K562 (cell line): Measurements from ENCODE around the gene CSNK1A1. TPM values are rescaled to one million over a fixed set of nuclear protein-coding genes. Genes with fewer than 3 reads are reported as not detected.

Source experiments
- CSDE1 ChIP-seq, 2 experiments: fragments of 450-650 bp; IDR thresholded peaks; 2 replicates each; pipeline ENCODE4 v1.6.1; 2016; ENCODE audit warnings: mild to moderate bottlenecking in 1 of 2
- HNRNPUL1 ChIP-seq: fragments of 200-400 bp; formaldehyde crosslinking; IDR thresholded peaks from 2 replicates; pipeline ENCODE4 v1.6.1; 2017; ENCODE audit warnings: low read length
- KAT7 ChIP-seq: sonication (generic); formaldehyde crosslinking; IDR thresholded peaks from 2 replicates; pipeline ENCODE4 v1.8.0; 2022; ENCODE audit warnings: missing genetic modification reagents, mild to moderate bottlenecking, borderline replicate concordance
- MYC ChIP-seq, 2 experiments: fragments of 250-450 bp in 1 of 2; sonication (Bioruptor Pico) in 1 of 2; IDR thresholded peaks; 2 replicates each; pipeline versions ENCODE4 v1.5.1 to v1.6.1; 2012 to 2021; ENCODE audit warnings: low read depth in 2 of 2, borderline replicate concordance in 1 of 2, improper control_type of control experiment in 1 of 2, low read length in 1 of 2, mild to moderate bottlenecking in 1 of 2, moderate library complexity in 1 of 2
- NBN ChIP-seq: fragments of 450-650 bp; IDR thresholded peaks from 2 replicates; pipeline ENCODE4 v1.6.1; 2016; ENCODE audit warnings: low read depth, mild to moderate bottlenecking
- NCOA6 ChIP-seq: fragments of 450-650 bp; IDR thresholded peaks from 2 replicates; pipeline ENCODE4 v1.6.1; 2017; ENCODE audit warnings: mild to moderate bottlenecking
- NR3C1 ChIP-seq: sonication (generic); formaldehyde crosslinking; IDR thresholded peaks from 2 replicates; pipeline ENCODE4 v1.8.1; 2022; ENCODE audit warnings: missing genetic modification reagents
- PTRF ChIP-seq: fragments of 450-650 bp; IDR thresholded peaks from 2 replicates; pipeline ENCODE4 v1.6.1; 2016; ENCODE audit warnings: mild to moderate bottlenecking, missing genetic modification characterization, missing compliant biosample characterization
- RNF2 ChIP-seq: sonication (generic); IDR thresholded peaks from 2 replicates; pipeline ENCODE4 v1.6.1; 2016
- SMAD2 ChIP-seq: fragments of 150-350 bp; IDR thresholded peaks from 2 replicates; pipeline ENCODE4 v1.6.1; 2014; ENCODE audit warnings: low read depth, mild to moderate bottlenecking, low read length
- TBL1XR1 ChIP-seq, 2 experiments: IDR thresholded peaks; 2 replicates each; pipeline ENCODE4 v1.6.1; 2012; ENCODE audit warnings: improper control_type of control experiment in 2 of 2, low read length in 2 of 2, mild to moderate bottlenecking in 1 of 2
- ZNF121 ChIP-seq: sonication (generic); formaldehyde crosslinking; conservative IDR thresholded peaks from 2 replicates; pipeline ENCODE4 v1.8.0; 2022; ENCODE audit warnings: missing genetic modification reagents
- ZNF431 ChIP-seq: sonication (generic); formaldehyde crosslinking; IDR thresholded peaks from 2 replicates; pipeline ENCODE4 v1.8.0; 2022; ENCODE audit warnings: mild to moderate bottlenecking, missing genetic modification reagents
- polyA plus RNA-seq, 8 experiments: library from polyadenylated mRNA; depleted of rRNA in 4 of 8; stranded (reverse) in 5 of 8; unstranded in 3 of 8; fragments of >200 nt; fragmentation: Nextera tagmentation in 2 of 8; fragmentation: Illumina TruSeq in 1 of 8; extraction: Ambion mirVana in 2 of 8; extraction: Trizol in 1 of 8; gene quantifications; 2 replicates each; pipeline versions ENCODE4 v1.2.1 to v1.2.3, GENCODE V29; 2011 to 2014; ENCODE audit warnings: inconsistent platforms in 1 of 8, missing spikeins in 1 of 8
- total RNA-seq, 7 experiments: library from RNA; depleted of rRNA in 6 of 7; stranded (reverse); fragments of >200 nt in 6 of 7; fragmentation: Illumina TruSeq in 2 of 7; extraction: Trizol in 2 of 7; gene quantifications; 2 replicates each; pipeline versions ENCODE4 v1.2.1 to v1.2.3, GENCODE V29; 2011 to 2021; ENCODE audit warnings: low replicate concordance in 1 of 7
- TF ChIP-seq, protein P1 (sequence below): fragments of 250-450 bp; sonication (Bioruptor Pico); IDR thresholded peaks from 2 replicates; pipeline ENCODE4 v1.9.0; 2021; ENCODE audit warnings: mild to moderate bottlenecking, inconsistent platforms
- TF ChIP-seq, protein P2 (sequence below): fragments of 150-350 bp; conservative IDR thresholded peaks from 2 replicates; pipeline ENCODE4 v1.6.1; 2014; ENCODE audit warnings: low read length
- TF ChIP-seq, protein P3 (sequence below): fragments of 250-450 bp; sonication (Bioruptor Pico); IDR thresholded peaks from 2 replicates; pipeline ENCODE4 v1.6.1; 2021; ENCODE audit warnings: mild to moderate bottlenecking
- TF ChIP-seq, protein P4 (sequence below): fragments of 200-800 bp; sonication (Bioruptor generic); IDR thresholded peaks from 2 replicates; pipeline ENCODE4 v1.6.1; 2017; ENCODE audit warnings: missing genetic modification characterization, missing compliant biosample characterization
- TF ChIP-seq, protein P5 (sequence below): fragments of 250-450 bp; sonication (Bioruptor Pico); IDR thresholded peaks from 2 replicates; pipeline ENCODE4 v1.5.0; 2020; ENCODE audit warnings: mild to moderate bottlenecking

Gene CSNK1A1
- total and polyA plus RNA-seq, 9 of the 15 experiments (the other 6 are each of a cell fraction or from before 2014, with no cell fraction given), result 49.1 to 196 (median 154) TPM

DNA sequence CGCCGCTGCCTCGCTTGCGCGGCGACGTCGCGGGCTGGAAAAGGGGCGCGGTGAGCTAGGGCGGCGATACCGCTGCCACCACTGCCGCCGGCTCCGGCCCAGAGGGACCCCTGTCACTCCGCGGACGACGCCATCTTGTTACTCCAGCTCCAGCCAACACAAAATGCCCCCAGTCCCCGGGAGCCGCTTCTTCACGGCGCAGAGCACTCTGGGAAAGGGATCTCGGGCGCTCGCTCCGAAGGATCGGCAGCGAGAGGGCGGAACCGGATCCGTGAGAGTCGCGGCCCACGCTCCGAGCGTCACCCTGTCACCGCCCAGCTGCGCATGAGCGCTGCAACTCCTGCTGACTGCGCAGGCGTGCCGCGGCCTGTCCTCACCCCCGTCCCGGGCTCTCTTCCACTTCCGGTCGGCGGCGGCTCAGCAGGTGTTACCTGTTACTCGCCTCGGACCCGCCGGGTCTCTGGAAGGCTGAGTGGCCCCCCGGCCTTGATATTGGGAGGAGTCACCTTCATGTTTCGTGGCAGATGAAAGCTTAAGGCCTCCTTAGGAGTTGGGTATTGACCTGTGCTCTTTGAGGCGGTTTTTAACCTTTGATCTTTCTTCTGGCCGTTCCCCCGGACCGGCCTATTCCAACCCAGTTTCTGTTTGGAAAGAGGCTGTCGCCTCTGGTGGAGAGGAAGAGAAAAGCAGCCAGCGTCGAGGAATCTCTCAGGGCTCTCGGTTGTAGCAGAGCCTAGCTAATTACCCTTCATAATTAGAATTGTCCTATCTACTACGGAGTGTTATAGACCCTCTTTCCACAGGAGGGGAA, at the start of gene CSNK1A1 (continued):
- TF ChIP-seq KAT7 (CRISPR knock-in tag) (peak; percentile 85; the same call in 1 of the 2 replicates), NBN (peak; percentile 93), SMAD2 (no peak), ZNF431 (no peak), PTRF (tag) (no peak), NR3C1 (CRISPR knock-in tag) (no peak), TBL1XR1 (IDR thresholded peaks at IDR 0.05; ENCODE audit: low read length in 2 of 2) (0 out of 4 replicates have a peak, but pooled peaks of 1 of the 2 experiments have one; percentile 11), NCOA6 (no peak), HNRNPUL1 (no peak), RNF2 (0 out of 2 replicates have a peak, but pooled peaks have one; percentile 45), CSDE1 (IDR thresholded peaks at IDR 0.05) (no peak), MYC (IDR thresholded peaks at IDR 0.05; ENCODE audit: low read depth, low read length) (no peak; the same call in none of the 2 replicates), MYC (CRISPR knock-in tag; IDR thresholded peaks at IDR 0.05; ENCODE audit: borderline replicate concordance, low read depth) (0 out of 2 replicates have a peak, but pooled peaks have one; percentile 35), ZNF121 (CRISPR knock-in tag) (no peak)
- TF ChIP-seq, protein P1, sequence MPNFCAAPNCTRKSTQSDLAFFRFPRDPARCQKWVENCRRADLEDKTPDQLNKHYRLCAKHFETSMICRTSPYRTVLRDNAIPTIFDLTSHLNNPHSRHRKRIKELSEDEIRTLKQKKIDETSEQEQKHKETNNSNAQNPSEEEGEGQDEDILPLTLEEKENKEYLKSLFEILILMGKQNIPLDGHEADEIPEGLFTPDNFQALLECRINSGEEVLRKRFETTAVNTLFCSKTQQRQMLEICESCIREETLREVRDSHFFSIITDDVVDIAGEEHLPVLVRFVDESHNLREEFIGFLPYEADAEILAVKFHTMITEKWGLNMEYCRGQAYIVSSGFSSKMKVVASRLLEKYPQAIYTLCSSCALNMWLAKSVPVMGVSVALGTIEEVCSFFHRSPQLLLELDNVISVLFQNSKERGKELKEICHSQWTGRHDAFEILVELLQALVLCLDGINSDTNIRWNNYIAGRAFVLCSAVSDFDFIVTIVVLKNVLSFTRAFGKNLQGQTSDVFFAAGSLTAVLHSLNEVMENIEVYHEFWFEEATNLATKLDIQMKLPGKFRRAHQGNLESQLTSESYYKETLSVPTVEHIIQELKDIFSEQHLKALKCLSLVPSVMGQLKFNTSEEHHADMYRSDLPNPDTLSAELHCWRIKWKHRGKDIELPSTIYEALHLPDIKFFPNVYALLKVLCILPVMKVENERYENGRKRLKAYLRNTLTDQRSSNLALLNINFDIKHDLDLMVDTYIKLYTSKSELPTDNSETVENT, result peak; percentile 84
- TF ChIP-seq, protein P2, sequence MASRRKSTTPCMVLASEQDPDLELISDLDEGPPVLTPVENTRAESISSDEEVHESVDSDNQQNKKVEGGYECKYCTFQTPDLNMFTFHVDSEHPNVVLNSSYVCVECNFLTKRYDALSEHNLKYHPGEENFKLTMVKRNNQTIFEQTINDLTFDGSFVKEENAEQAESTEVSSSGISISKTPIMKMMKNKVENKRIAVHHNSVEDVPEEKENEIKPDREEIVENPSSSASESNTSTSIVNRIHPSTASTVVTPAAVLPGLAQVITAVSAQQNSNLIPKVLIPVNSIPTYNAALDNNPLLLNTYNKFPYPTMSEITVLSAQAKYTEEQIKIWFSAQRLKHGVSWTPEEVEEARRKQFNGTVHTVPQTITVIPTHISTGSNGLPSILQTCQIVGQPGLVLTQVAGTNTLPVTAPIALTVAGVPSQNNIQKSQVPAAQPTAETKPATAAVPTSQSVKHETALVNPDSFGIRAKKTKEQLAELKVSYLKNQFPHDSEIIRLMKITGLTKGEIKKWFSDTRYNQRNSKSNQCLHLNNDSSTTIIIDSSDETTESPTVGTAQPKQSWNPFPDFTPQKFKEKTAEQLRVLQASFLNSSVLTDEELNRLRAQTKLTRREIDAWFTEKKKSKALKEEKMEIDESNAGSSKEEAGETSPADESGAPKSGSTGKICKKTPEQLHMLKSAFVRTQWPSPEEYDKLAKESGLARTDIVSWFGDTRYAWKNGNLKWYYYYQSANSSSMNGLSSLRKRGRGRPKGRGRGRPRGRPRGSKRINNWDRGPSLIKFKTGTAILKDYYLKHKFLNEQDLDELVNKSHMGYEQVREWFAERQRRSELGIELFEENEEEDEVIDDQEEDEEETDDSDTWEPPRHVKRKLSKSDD, result 0 out of 2 replicates have a peak, but pooled peaks have one; percentile 56
- TF ChIP-seq, protein P3, sequence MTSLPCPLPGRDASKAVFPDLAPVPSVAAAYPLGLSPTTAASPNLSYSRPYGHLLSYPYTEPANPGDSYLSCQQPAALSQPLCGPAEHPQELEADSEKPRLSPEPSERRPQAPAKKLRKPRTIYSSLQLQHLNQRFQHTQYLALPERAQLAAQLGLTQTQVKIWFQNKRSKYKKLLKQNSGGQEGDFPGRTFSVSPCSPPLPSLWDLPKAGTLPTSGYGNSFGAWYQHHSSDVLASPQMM (CRISPR knock-in tag), result no peak
- TF ChIP-seq, protein P4, sequence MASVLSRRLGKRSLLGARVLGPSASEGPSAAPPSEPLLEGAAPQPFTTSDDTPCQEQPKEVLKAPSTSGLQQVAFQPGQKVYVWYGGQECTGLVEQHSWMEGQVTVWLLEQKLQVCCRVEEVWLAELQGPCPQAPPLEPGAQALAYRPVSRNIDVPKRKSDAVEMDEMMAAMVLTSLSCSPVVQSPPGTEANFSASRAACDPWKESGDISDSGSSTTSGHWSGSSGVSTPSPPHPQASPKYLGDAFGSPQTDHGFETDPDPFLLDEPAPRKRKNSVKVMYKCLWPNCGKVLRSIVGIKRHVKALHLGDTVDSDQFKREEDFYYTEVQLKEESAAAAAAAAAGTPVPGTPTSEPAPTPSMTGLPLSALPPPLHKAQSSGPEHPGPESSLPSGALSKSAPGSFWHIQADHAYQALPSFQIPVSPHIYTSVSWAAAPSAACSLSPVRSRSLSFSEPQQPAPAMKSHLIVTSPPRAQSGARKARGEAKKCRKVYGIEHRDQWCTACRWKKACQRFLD (CRISPR knock-in tag), result peak; percentile 15; the same call in 1 of the 2 replicates
- TF ChIP-seq, protein P5, sequence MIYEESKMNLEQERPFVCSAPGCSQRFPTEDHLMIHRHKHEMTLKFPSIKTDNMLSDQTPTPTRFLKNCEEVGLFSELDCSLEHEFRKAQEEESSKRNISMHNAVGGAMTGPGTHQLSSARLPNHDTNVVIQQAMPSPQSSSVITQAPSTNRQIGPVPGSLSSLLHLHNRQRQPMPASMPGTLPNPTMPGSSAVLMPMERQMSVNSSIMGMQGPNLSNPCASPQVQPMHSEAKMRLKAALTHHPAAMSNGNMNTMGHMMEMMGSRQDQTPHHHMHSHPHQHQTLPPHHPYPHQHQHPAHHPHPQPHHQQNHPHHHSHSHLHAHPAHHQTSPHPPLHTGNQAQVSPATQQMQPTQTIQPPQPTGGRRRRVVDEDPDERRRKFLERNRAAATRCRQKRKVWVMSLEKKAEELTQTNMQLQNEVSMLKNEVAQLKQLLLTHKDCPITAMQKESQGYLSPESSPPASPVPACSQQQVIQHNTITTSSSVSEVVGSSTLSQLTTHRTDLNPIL (CRISPR knock-in tag), result no peak
